IMR-90 (cell line): Measurements from ENCODE around the gene FKBP10. TPM values are rescaled to one million over a fixed set of nuclear protein-coding genes. Genes with fewer than 3 reads are reported as not detected.

ENCODE experiments used
- ATAC-seq: fragments of 200-7000 bp; cut with Tn5 transposase; 2 replicates; pipeline ENCODE4 v1.9.1; 2020; ENCODE audit warnings: low read depth, mild to moderate bottlenecking, moderate library complexity
- BruUV-seq: library from RNA; stranded (reverse); fragments of 400-500 nt; replicated peaks from 2 replicates; lab custom pipeline; 2021; lab: Mats Ljungman, UMichigan
- CTCF ChIA-PET: fragments of 300-600 bp; formaldehyde crosslinking; extraction: SDS; loops from one replicate; lab custom pipeline; 2021; ENCODE audit warnings: antibody characterized with exemption; lab: Yijun Ruan, JAX
- POLR2A ChIA-PET: fragments of 300-600 bp; sonication (Branson Sonifier 250); formaldehyde crosslinking; loops from one replicate; lab custom pipeline; 2022; ENCODE audit warnings: antibody characterized with exemption; ENCODE audit not compliant: unreplicated experiment; lab: Charles Lee
- DNase-seq: peaks from one replicate; pipeline ENCODE4 v3.0.0; 2013
- H2AFZ ChIP-seq: replicated peaks from 2 replicates; pipeline ENCODE3; 2013; ENCODE audit warnings: low read length, mild to moderate bottlenecking; ENCODE audit not compliant: poor library complexity
- H2AK5ac ChIP-seq: 2 replicates; pipeline ENCODE4 v1.6.1; 2013; ENCODE audit warnings: low read depth, low read length, inconsistent platforms
- H2AK9ac ChIP-seq: replicated peaks from 2 replicates; pipeline ENCODE3; 2013; ENCODE audit warnings: mild to moderate bottlenecking, low read depth, low read length, moderate library complexity; ENCODE audit not compliant: poor library complexity
- H2BK120ac ChIP-seq: 2 replicates; pipeline ENCODE4 v1.6.1; 2013; ENCODE audit warnings: low read depth, low read length, inconsistent platforms
- H2BK15ac ChIP-seq: 3 replicates; pipeline ENCODE4 v1.6.1; 2013; ENCODE audit warnings: low read depth, low read length, inconsistent platforms
- H2BK20ac ChIP-seq: 2 replicates; pipeline ENCODE4 v1.6.1; 2013; ENCODE audit warnings: low read depth, mild to moderate bottlenecking, inconsistent platforms, low read length, moderate library complexity
- H2BK5ac ChIP-seq: 2 replicates; pipeline ENCODE4 v1.6.1; 2013; ENCODE audit warnings: mild to moderate bottlenecking, low read depth, low read length, inconsistent platforms; ENCODE audit not compliant: poor library complexity, severe bottlenecking
- H3K14ac ChIP-seq: replicated peaks from 2 replicates; pipeline ENCODE4 v1.6.1; 2013; ENCODE audit warnings: low read depth, low read length, inconsistent platforms
- H3K18ac ChIP-seq: 2 replicates; pipeline ENCODE4 v1.6.1; 2013; ENCODE audit warnings: low read depth, low read length, control low read depth
- H3K23ac ChIP-seq: 2 replicates; pipeline ENCODE4 v1.6.1; 2013; ENCODE audit warnings: low read depth, low read length, inconsistent platforms
- H3K27ac ChIP-seq: 2 replicates; pipeline ENCODE4 v1.5.1; 2013; ENCODE audit warnings: mild to moderate bottlenecking, control low read depth, low read length; ENCODE audit not compliant: insufficient read depth
- H3K27me3 ChIP-seq: 2 replicates; pipeline ENCODE4 v1.6.1; 2013; ENCODE audit warnings: low read length; ENCODE audit not compliant: control insufficient read depth, insufficient read depth
- H3K36me3 ChIP-seq: 2 replicates; pipeline ENCODE4 v1.6.1; 2013; ENCODE audit warnings: low read length, mixed read lengths; ENCODE audit not compliant: control insufficient read depth, insufficient read depth
- H3K4ac ChIP-seq: 2 replicates; pipeline ENCODE4 v1.6.1; 2013; ENCODE audit warnings: low read depth, low read length, inconsistent platforms
- H3K4me1 ChIP-seq: 2 replicates; pipeline ENCODE4 v1.6.1; 2013; ENCODE audit warnings: low read length, mixed read lengths; ENCODE audit not compliant: control insufficient read depth, insufficient read depth
- H3K4me2 ChIP-seq: 2 replicates; pipeline ENCODE4 v1.6.1; 2013; ENCODE audit warnings: low read depth, mild to moderate bottlenecking, control low read depth, low read length, moderate library complexity
- H3K4me3 ChIP-seq: 2 replicates; pipeline ENCODE4 v1.5.1; 2013; ENCODE audit warnings: low read depth, mild to moderate bottlenecking, control low read depth, low read length, moderate library complexity; ENCODE audit not compliant: insufficient read depth
- H3K56ac ChIP-seq: 2 replicates; pipeline ENCODE4 v1.6.1; 2013; ENCODE audit warnings: low read length, inconsistent platforms; ENCODE audit not compliant: insufficient read depth; ENCODE audit errors: extremely low read depth
- H3K79me1 ChIP-seq, 2 experiments: 2 replicates each; pipeline ENCODE4 v1.6.1; 2013; ENCODE audit warnings: low read length in 2 of 2, inconsistent platforms in 1 of 2, low read depth in 1 of 2
- H3K9ac ChIP-seq: 2 replicates; pipeline ENCODE4 v1.6.1; 2013; ENCODE audit warnings: low read depth, low read length, control low read depth
- H3K9me1 ChIP-seq: 2 replicates; pipeline ENCODE4 v1.6.1; 2013; ENCODE audit warnings: low read length, inconsistent platforms; ENCODE audit not compliant: insufficient read depth
- H3K9me3 ChIP-seq: 2 replicates; pipeline ENCODE4 v1.6.1; 2013; ENCODE audit warnings: low read length; ENCODE audit not compliant: control insufficient read depth, insufficient read depth
- H4K20me1 ChIP-seq: 2 replicates; pipeline ENCODE4 v1.6.1; 2013; ENCODE audit warnings: low read length, inconsistent platforms; ENCODE audit not compliant: insufficient read depth
- H4K5ac ChIP-seq: 2 replicates; pipeline ENCODE4 v1.6.1; 2013; ENCODE audit warnings: mild to moderate bottlenecking, low read depth, low read length, control low read depth
- H4K8ac ChIP-seq, 2 experiments: 2 replicates each; pipeline ENCODE4 v1.6.1; 2013; ENCODE audit warnings: low read depth in 2 of 2, low read length in 2 of 2, control low read depth in 1 of 2, inconsistent platforms in 1 of 2
- H4K91ac ChIP-seq: 2 replicates; pipeline ENCODE4 v1.6.1; 2013; ENCODE audit warnings: low read depth, low read length, inconsistent platforms; ENCODE audit not compliant: insufficient read depth
- CHD1 ChIP-seq: IDR thresholded peaks from 2 replicates; pipeline ENCODE4 v1.6.1; 2012; ENCODE audit warnings: low read depth, low read length, improper control_type of control experiment
- MAFK ChIP-seq: IDR thresholded peaks from 2 replicates; pipeline ENCODE4 v1.6.1; 2012; ENCODE audit warnings: low read depth, low read length, improper control_type of control experiment
- MAZ ChIP-seq: IDR thresholded peaks from 2 replicates; pipeline ENCODE4 v1.6.1; 2012; ENCODE audit warnings: low read depth, mild to moderate bottlenecking, low read length, improper control_type of control experiment, moderate library complexity, borderline replicate concordance
- WGBS, 2 experiments: methylation state at CpG; one replicate each; pipeline versions ENCODE4 v1.1.5 to v1.1.7; 2013; ENCODE audit warnings: missing lambda C conversion rate in 2 of 2; ENCODE audit not compliant: insufficient read length in 1 of 2; ENCODE audit errors: extremely low coverage in 2 of 2; 5-methylcytosine and 5-hydroxymethylcytosine counted together
- dilution Hi-C: fragments of 300-500 bp; cut with HindIII; formaldehyde crosslinking; loops from one replicate; pipeline ENCODE4 v1.14.3; 2018; ENCODE audit warnings: low sequenced_read_pairs; ENCODE audit not compliant: unreplicated experiment
- in situ Hi-C: fragments of 300-500 bp; cut with MboI; formaldehyde crosslinking; loops from 3 replicates; pipeline ENCODE4 v1.14.3; 2019; ENCODE audit warnings: low sequenced_read_pairs, inconsistent platforms, mixed read lengths
- intact Hi-C: fragments of 100-400 bp; cut with micrococcal nuclease; formaldehyde crosslinking; loops from 2 replicates; pipeline ENCODE4 v1.10.0; 2022
- polyA plus RNA-seq, 3 experiments: library from polyadenylated mRNA; depleted of rRNA; stranded (reverse); fragments of >200 nt; gene quantifications; 2 replicates each; pipeline ENCODE4 v1.2.3, GENCODE V29; 2012; ENCODE audit warnings: low replicate concordance in 1 of 3
- total RNA-seq: library from RNA; depleted of rRNA; stranded (reverse); fragments of >200 nt; gene quantifications from 2 replicates; pipeline ENCODE4 v1.2.3, GENCODE V29; 2012

Gene FKBP10
- total and polyA plus RNA-seq, 2 of the 4 experiments (the other 2 are of a cell fraction) = 170 to 984 TPM

- H2AK9ac ChIP-seq = peak overlapping the region; percentile 94
- ChIA-PET CTCF (interaction anchor here (0.9 kb wide), 1 partner anchor 25 kb away, joined by 3 read pairs; no protein-coding TSS in a partner anchor), POLR2A (no interaction called here)
- H4K5ac ChIP-seq = peak overlapping the region; percentile 72
- peak overlapping the region; percentile 26 for H3K27ac ChIP-seq
- H3K14ac ChIP-seq = peak overlapping the region; percentile 85
- H3K56ac ChIP-seq = no peak overlapping the region
- H2BK20ac ChIP-seq = no peak overlapping the region
- H3K9me1 ChIP-seq = 0 out of 2 replicates have a peak, but pooled peaks cover 2% of the 10 kb centered on the region
- DNase-seq (no peak), ATAC-seq (no peak)
- peak overlapping the region; percentile 28; the same call in 1 of the 2 replicates for H3K18ac ChIP-seq
- peak overlapping the region; percentile 80 for H2AFZ ChIP-seq
- H4K8ac ChIP-seq = peak overlapping the region in 1 of 2 experiments; percentile 56; a peak in 1 of 4 replicates
- peaks cover 16% of the 10 kb centered on the region; the same call in 1 of the 2 replicates for H4K20me1 ChIP-seq
- H4K91ac ChIP-seq = peak overlapping the region; percentile 56; the same call in 1 of the 2 replicates
- peaks cover 6 to 43% of the 10 kb centered on the region in 2 experiments; a peak in 3 of 4 replicates for H3K79me1 ChIP-seq
- H3K9ac ChIP-seq = peak overlapping the region; percentile 66
- peak overlapping the region; percentile 97 for H3K4me2 ChIP-seq
- no peak overlapping the region for H2BK5ac ChIP-seq
- peak overlapping the region; percentile 51; the same call in 1 of the 2 replicates for H2AK5ac ChIP-seq
- H3K4me3 ChIP-seq = peak overlapping the region; percentile 55
- TF ChIP-seq MAFK (no peak), MAZ (peak; percentile 78; the same call in 1 of the 2 replicates), CHD1 (no peak)
- in situ Hi-C loops = no loop called here
- peak overlapping the region; percentile 32 for H2BK120ac ChIP-seq
- H3K27me3 ChIP-seq = 0 out of 2 replicates have a peak, but pooled peaks cover 2% of the 10 kb centered on the region
- no CpG with 5 or more reads among the region's 13 CpGs for WGBS, 2 experiments
- BruUV-seq = no TSS peak
- dilution Hi-C loops = no loop called here
- H3K4me1 ChIP-seq = peaks cover 22% of the 10 kb centered on the region
- H3K23ac ChIP-seq = peak overlapping the region; percentile 12; the same call in 1 of the 2 replicates
- no peaks in the 10 kb centered on the region for H3K9me3 ChIP-seq
- H3K4ac ChIP-seq = peak overlapping the region; percentile 45
- intact Hi-C loops = no loop called here
- 0 out of 2 replicates have a peak, but pooled peaks cover 2% of the 10 kb centered on the region for H3K36me3 ChIP-seq
- H2BK15ac ChIP-seq = peak overlapping the region; percentile 47; the same call in 2 of the 3 replicates
Measured at GRCh38 chr17:41785091-41785858, 27.5 kb upstream of the FKBP10 start.
